Tongue (tissue), 2 donors: ENCODE data around the gene PSMD11. TPM values are rescaled to one million over a fixed set of nuclear protein-coding genes. Genes with fewer than 3 reads are reported as not detected.

Experiments
- DNase-seq: peaks from one replicate; pipeline ENCODE4 v3.0.0-alpha.2; 2015
- total RNA-seq: library from RNA; depleted of rRNA; stranded (reverse); fragments of >200 nt; gene quantifications from one replicate; pipeline ENCODE4 v1.2.3, GENCODE V29; 2014

The PSMD11 gene
- total RNA-seq, 1 donor from 2014 or later = 94.2 TPM

DNA sequence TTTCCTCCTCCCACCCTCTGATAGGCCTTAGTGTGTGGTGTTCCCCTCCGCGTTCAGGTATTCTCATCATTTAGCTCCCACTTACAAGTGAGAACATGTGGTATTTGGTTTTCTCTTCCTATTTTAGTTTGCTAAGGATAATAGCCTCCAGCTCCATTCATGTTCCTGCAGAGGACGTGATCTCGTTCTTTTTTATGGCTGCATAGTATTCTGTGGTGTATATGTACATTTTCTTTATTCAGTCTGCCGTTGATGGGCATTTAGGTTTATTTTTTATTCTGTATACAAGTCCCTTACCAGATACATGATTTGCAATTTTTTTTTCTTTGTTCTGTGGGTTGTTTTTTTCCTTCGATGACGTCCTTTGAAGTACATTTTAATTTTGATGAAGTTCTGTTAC lies 23.6 kb downstream of the PSMD11 start:
- no peak for DNase-seq

DNA sequence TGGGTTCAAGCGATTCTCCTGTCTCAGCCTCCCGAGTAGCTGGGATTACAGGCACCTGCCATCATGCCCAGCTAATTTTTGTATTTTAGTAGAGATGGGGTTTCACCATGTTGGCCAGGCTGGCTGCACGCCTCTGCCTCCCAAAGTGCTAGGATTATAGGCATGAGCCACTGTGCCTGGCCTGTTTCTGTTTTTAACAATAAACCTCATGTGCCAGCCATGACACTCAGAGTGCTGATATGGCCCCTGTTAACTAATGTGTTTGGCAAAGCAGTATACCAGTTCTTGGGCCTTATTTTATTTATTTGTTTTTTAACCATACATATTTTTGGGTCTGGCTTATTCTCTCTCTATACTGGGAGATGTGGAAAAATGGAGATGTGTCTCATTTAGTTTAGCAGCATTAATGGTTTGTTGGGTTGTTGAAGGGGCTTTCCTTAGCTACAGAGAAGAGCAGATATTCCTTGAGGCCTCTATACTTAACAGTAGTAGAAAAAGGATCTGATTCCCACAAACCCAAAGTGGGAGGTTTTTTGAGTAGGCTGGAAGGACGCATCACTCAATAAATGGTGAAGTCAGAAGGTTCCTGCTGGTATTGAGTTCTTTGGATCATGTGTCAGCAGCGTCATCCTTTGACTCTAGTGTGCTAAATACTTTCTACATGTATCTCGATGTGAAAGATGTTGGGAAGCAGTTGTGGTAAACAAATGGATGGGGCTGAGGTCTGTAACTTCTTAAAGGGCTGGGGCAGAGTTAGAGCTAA lies 26.3 kb downstream of the PSMD11 start:
- DNase-seq = no peak

GRCh38 chr17:32471652-32472051 lies 27.3 kb downstream of the PSMD11 start:
- DNase-seq = no peak

DNA sequence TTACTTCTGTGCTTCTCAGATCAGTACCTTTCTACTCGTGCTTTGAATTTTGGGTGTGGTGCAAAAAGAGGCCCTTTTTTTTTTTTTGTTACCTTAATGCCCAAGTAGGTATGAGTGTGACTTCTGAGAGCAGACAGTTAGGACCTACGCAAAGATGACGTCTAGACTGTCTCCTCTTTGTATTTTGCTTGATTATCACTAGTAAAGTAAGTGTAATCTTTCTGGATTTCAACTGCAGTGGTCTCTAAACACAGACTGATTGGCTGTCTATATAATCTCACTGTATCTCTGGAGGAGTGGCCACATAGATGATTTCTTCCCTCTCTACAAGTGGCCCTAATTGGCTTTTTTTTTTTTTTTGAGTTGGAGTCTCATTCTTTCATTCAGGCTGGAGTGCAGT lies 30.9 kb downstream of the PSMD11 start:
- no peak for DNase-seq

DNA sequence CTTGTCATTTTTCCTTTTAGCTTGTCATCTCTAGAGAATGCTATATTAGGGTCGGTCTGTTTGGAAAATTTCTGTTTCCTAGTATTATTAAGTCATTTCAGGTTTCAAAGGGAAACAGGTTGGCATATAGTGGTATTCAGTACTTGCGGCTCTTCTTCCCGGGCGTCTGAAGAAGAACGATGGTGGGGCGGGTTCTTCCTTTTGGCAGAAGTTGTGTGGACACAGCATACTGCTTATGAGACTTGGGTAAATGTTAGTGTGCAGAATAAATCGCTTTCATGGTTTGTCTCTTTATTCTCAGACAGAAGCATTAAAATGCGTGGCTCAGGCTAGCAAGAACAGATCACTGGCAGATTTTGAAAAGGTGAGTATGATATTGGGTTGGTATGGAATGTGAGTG lies 32.9 kb downstream of the PSMD11 start:
- DNase-seq = no peak

GRCh38 chr17:32479074-32479617 lies 34.8 kb downstream of the PSMD11 start:
- no peak for DNase-seq

GRCh38 chr17:32481193-32481592 lies 36.9 kb downstream of the PSMD11 start:
- no peak for DNase-seq

DNA sequence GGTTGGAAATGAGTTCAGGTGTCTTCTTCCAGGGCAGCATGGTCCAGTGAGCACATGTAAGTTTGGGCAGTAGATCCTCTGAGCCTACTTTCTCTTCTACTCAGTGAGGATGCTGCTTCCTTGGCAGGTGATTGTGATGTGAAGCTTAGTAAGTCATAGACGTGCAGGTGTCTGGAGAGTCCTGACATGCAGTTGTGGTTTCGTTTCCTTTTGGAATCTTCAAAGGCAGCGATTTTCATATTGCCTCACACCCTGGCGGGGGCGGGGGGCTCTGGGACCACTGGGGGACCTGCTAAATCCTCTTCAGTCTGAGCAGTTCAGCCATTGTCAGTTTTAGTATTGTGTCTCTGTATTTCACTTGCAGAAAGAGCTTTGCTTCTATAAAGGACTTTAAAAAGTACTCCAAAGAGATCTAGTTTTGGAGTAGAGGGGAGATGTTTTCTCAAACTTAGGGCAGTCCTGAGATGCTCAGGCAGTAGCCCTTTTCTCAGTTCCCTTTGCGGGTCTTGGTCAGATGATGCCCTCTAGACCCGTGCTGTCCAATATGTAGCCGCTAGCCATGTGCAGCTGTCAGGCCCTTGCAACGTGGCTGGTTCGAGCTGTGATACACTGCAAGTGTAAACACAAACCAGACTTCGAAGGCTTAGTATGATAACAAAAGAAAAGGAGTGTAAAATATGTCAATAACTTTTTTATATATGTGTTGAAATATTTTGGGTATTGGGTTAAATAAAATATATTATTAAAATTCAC lies 38.4 kb downstream of the PSMD11 start:
- no peak for DNase-seq

DNA sequence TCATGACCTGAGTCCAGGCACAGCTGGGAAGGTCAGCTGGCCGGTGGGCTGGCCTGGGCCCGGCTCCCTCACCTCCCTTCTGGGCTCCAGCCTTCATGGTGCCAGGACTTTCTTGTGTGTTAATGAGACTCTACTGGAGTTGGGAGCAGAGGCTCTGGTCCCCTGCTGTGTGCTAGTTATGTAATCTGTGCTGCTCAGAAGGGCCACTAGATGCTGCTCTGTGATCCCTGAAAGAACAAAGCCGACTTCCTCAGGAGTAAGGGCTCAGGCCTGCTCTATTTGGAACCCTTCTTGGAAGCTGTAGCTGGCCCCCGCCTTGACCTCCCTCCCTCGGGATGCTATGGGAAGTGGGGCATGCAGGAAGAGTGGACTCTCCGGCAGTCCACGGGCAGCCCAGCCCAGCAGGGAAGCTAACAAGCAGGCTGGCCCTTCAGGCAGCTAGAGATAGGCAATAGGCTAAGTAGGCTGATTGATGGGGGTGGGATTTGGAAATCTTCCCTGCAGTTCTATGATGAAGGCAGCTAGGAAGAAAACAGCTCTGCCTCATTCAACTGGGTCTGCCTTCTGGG lies 39.2 kb downstream of the PSMD11 start:
- peak; percentile 83 for DNase-seq

DNA sequence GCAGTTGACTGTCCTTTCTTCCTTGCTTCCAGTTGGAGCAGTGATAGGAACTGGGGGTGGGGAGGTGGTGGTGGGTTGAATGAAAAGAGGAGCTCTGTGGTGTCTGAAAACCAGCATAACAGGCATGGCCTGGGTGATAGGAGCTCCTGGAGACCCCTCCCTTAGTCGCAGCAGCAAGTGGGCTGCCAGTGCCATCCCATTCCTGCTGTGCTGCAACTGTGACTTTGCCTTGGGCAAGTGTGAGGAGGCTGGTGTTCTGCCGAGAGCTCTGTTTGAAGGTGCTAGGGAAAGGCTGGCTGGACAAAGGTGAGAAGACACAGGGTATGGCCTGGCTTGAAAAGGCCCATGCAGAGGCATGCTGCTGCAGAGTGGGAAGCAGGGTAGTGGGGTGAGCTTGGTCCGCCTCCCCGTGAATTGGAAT lies 39.7 kb downstream of the PSMD11 start:
- no peak for DNase-seq

DNA sequence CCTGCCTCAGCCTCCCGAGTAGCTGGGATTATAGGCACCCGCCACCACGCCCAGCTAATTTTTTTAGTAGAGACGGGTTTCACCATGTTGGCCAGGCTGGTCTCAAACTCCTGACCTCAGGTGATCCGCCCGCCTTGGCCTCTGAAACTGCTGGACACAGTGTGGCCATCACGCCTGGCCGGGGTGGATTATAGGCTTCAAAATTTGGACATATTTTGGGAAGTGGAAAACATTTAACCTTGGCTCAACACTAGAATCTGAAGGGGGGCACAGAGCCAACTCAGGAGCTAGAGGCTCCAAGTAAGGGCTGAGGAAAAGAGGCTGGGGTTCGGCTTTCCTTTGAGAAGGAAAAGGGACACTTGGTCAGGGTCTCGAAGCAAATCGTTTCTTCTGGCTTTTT lies 40.3 kb downstream of the PSMD11 start:
- DNase-seq = no peak

DNA sequence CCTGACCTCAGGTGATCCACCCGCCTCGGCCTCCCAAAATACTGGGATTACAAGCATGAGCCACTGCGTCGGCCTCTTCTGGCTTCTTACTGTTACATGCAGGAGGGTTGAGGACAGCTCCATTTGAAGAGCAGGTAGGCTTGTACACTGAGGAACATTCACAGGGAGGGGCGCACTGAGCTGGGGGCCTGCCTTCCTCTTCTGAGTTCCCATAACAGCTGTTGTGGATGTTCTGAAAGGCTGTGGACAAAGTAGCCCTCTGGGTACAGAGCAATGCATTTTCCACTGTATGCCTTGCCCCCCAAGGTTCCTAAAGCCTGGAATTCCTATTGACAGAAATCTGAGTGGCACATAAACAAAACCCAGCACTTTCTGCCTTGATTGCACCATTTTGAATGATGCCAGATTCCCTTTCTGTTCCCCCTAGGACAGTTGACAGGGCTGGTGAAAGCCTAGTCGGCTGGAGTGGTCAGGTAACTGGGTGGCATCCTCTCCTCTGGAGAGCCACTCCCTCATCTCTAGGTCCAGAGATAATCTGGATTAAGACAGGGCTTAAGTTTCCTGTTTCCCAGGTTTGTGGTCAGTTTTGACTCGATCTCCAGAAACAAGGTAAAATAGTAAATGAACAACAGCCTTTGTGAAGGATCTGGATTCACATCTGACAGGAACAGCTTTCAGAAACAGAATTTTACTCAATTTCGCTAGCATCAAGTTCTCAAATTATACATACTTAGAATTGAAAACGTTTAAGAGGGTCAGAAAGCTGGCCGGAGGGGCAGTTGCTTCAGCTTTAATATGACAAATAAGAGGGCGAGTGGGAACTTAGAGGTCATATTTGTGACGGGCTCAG lies 41.2 kb downstream of the PSMD11 start:
- DNase-seq = no peak

- DNase-seq = peak; percentile 92
These were observed 41.9 kb downstream of the PSMD11 start for GRCh38 chr17:32486111-32486700.

- DNase-seq = peak; percentile 86
These were observed 42.6 kb downstream of the PSMD11 start, which contains the start of gene CDK5R1 for GRCh38 chr17:32486701-32487472. TSS of gene CDK5R1 (plus strand) at chr17:32486993. CDS start at chr17:32487621, 628 bp downstream.

DNA sequence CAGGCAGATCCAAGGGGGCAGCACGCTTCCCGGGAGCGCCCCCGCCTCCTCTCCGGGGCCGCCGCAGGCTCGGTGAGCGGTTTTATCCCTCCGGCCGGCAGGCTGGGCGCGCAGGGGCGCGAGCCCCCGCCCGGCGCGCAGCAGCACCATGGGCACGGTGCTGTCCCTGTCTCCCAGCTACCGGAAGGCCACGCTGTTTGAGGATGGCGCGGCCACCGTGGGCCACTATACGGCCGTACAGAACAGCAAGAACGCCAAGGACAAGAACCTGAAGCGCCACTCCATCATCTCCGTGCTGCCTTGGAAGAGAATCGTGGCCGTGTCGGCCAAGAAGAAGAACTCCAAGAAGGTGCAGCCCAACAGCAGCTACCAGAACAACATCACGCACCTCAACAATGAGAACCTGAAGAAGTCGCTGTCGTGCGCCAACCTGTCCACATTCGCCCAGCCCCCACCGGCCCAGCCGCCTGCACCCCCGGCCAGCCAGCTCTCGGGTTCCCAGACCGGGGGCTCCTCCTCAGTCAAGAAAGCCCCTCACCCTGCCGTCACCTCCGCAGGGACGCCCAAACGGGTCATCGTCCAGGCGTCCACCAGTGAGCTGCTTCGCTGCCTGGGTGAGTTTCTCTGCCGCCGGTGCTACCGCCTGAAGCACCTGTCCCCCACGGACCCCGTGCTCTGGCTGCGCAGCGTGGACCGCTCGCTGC lies 43.3 kb downstream of the PSMD11 start:
- DNase-seq = peak; percentile 42

DNA sequence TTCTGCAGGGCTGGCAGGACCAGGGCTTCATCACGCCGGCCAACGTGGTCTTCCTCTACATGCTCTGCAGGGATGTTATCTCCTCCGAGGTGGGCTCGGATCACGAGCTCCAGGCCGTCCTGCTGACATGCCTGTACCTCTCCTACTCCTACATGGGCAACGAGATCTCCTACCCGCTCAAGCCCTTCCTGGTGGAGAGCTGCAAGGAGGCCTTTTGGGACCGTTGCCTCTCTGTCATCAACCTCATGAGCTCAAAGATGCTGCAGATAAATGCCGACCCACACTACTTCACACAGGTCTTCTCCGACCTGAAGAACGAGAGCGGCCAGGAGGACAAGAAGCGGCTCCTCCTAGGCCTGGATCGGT lies 43.9 kb downstream of the PSMD11 start:
- no peak for DNase-seq

DNA sequence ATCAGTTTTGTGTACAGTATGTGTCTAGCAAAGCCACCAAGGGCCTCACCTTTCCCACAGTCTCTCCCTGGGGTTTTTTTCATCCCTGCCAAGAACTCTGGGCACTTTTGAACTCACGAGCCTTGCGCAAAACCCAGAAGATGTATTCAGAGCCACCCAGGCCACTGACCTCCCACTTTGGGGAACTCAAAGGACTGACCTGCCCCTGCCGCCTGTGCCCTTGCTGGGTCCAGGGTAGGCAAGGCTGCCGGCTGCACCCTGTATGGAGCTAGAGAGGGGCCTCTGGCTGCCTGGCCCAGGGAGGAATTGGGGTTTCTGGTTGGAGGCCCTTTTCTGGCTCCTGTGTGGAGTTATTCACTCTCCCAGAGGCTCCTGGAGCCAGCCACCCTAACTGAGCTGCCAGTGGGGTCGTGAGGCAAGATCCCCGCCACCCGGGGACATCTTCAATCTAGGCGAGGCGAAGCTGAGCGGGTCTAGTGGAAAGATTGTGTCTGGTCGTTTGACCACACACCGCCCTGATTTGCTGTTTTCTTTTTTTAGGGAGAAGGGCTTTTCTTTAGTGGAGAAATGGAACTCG lies 44.4 kb downstream of the PSMD11 start:
- no peak for DNase-seq

DNA sequence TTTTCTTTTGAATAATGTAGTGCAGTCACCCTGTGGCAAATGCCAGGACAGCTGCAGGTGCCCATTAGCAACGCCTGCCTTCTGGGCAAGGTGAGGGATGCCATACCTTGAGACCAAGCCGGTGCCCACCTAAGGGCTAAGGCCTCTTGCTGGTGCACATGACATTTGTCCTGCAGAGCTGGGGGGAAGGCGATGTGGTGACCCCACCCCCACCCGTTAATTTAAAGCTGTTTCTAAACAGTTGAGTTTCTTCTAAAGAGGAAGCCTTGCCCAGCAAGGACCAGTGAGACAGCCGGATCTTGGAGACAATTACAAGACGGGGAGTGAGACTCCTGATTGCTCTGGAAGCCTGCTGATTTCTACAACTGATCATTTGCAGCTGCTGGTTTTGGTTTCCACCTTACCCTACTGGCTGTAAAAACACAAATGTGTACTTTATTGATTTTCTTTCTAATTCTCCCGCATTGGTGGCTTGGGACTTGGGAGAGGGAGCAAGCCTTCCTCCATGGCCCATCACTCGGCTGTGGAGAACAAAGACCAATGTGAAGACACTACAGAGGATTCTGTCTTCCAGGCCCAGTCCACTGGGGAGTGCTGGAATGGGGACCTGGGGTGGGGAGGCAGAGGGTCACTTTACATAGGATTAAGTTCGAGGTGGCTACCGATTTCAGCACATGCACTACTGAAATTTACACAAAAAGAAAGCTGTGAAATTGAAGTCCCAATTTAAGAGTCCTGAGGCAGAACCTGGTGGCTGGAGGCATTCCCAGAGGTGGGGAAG lies 45.2 kb downstream of the PSMD11 start:
- no peak for DNase-seq

- DNase-seq = no peak
These were observed 45.8 kb downstream of the PSMD11 start for GRCh38 chr17:32490101-32490482.
